ENCODE results near the gene ATP6V0D1.
A peak's percentile ranks its signal among the peaks of the same experiment; 100 is the strongest.
"Not testable (repeated sequence)": the region's sequence is repeated elsewhere in the genome, so short reads cannot be mapped to it uniquely, and the experiment has no call there.

ATP6V0D1 gene

DNA sequence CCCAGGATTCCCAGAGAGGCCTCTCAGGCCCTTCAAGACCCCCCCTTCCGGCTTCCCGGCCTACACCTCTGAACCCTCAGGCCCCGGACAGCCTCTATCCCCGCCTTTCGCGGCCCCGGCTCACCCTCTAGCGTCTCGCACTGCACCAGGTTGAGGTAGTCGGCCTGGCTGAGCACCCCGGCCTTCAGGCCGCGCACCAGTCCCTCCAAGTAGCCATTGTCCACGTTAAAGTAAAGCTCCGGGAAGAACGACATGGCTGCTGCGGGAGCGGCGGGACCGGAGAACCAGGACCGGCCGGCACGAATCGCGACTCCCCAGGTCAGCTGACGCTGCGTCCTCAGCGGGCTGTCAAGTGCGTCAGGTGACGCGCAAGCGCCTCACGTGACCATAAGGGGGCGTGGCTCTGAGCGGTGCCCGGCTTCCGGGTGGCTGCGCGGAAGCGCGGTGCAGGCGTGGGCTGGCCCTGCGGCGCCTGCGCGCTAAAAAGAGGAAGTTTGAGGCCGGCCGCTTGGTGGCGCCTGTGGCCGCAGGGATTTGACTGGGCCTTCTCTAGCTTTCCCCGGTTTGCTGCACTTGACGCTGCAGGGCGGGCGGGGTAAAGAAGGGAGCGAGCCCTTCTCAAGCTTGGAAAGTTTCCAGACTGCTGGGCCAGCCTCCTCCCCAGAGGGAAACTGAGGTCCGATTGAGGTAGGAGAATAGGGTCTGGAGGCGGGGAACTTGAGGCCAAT, at the start of gene ATP6V0D1:
ATP6V0D1 (minus strand) TSS at position 325 of the 728 bp plus-strand sequence; CDS start at position 254, 71 bp downstream.
- DNase-seq: peak; percentile 99

GRCh38 chr16:67530013-67530939, 49.3 kb upstream of the ATP6V0D1 start:
- DNase-seq: no peak

DNA sequence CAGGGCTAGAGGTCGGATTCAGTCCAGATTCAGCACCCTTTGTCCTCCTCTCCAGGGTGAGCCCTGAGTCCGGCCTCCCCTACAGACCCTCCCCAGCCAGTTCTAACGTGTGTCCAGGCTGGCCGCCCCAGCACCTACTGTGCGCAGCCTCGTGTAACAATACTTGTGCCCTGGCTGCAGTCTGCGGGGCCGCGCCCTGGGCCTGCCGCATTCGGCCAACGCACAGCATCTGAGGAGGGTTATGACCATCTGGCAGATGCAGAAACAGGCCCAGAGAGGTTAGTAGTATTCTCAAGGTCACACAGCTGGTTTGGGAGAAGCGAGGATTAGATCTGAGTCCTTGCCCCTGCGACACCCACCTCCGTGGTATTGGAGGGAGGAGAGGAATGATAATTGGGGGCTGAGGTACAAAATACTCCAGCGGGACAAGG, 48.6 kb upstream of the ATP6V0D1 start:
- DNase-seq: no peak

DNA sequence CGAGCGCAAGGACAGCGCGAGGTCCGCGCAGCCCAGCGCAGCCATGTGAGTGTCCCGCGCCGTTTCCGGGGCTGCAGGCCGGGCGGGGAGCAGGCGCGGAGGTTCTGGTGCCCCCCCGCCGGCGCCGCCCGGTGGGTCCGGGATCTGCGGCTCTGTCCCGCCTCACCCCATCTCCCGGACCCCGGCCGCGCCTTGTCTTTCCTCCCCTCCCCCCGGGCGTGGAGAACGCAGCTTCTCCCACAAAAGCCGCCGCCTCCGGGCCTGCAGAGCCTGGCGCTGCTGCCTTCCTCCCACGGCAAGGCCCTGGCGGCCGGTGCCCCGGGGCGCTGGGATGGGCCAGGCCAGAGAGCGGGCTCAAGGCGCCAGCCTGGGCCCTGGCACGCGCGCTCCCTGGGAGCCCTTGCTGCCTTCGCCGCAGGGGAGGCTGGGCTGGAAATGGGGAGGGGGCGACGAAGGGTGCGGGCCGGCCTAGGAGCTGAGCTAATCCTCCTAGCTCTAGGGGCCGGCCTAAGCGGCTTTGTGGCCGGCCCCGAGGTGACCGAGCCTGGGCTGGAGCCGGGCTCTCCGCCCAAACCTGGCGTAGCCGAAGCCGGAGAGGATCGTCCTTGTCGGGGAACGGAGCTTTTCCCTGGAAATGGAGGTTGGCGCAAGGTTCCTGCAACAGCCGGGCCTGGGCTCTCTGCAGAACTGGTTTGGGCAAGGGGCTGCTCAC, 48.1 kb upstream of the ATP6V0D1 start:
- DNase-seq: peak; percentile 37

DNA sequence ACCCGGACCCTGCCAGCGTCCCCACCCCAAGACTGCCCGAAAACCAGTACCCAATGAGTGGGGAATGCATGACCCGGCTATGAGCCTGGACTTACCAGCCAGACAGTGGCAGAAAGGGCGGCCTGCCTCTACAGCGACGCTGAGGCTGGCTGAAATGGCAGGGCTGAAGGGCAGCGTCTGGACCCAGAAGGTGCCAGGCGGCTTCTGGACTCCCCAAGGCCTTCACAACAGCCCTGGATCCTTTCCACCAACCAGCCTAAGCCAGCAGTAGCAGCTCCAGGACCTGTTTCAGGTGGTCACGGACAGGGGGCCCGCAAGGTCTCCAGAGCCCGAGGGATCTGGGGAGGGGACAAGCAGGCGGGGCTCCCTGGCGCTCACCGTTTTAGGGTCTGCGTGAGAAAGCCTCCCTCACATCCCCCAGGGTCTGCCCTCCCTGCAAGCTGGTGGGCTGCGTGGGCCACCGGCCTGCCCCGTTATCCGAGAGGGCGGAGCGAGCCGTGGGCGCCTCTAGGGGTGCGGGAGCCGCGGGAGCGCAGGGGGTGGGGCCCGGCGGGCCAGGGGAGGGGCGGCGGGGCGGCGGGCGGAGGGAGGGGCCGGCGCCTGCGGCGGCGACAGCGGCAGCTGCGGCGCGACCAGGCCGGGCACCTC, 47.4 kb upstream of the ATP6V0D1 start, which contains the start of gene RIPOR1:
RIPOR1 (plus strand) TSS at position 608 of the 648 bp plus-strand sequence. CDS start 9,618 bp downstream, outside the sequence.
- DNase-seq: peak; percentile 59

GRCh38 chr16:67526149-67526791, 45.3 kb upstream of the ATP6V0D1 start:
- no peak for DNase-seq

- no peak for DNase-seq
Observed at GRCh38 chr16:67525176-67525860, 44.4 kb upstream of the ATP6V0D1 start.

DNA sequence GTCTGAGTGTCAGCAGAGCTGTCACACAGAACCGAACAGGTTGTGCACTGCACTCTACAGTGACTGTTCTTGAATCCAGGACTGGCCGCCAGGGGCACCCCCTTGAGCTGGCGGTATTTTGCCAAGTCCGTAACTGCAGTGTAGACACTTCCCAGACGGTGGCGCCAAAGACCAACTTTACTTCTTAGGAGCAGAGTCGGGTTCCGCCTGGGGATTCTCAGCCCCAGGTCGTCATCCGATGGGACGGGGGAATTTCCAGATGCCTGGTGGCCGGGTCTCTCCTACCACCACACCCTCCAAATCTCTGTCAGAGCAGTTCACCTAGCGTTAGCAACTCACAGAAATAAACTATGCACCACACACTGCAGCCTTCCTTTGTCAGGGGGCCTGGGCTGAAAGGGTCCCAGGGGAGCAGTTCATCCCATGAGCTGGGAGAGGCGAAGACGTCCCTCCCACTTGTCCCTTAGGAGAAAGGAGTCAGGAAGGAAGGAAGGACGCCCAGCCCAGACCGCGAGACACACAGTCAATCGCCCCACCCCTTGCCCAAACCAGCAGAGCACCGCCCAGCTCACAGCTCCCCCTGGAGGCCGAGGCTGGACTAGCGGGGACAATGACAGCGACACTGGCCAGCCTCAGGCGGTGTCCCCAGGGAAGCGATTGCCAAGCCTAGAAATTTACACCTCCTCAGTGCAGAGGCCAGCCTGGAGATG, 40.3 kb upstream of the ATP6V0D1 start:
- DNase-seq: peak; percentile 97

GRCh38 chr16:67519242-67519641, 38.3 kb upstream of the ATP6V0D1 start:
- DNase-seq: no peak

GRCh38 chr16:67518676-67519075, 37.7 kb upstream of the ATP6V0D1 start:
- DNase-seq: no peak

DNA sequence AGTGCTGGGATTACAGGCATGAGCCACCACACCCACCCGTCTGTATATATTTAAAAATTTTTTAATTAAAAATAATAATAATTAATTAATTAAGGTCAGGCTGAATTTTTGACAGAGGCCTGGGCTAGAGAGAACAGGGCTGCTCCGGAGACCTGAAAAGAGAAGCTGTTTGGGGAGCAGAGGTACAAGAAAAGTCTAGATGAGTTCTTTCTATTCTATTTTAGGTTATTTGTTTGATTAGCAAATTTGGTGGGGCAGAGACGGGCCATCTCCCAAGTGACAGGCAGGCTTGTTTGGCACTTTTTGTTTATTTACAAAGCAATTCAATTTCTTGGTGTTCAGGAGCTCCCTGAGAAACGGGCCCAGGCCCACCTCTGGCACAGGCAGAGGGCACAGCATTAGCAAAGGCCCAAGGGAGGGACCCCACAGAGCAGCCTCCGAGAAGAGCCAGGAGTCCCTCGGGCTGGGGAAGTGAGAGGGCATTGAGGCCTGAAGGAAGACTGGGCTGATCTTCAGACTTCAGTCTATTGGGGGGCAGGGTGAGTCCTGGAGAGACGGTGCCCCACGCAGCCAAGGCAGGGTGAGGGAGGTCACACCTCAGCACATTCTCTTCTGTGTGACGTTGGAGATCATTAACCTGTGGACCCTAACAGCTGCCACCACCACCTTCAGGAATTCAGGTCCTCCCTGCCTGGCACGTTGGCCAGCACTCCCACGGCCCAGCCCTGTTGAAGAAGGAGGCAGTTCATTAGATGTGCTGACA, 36.9 kb upstream of the ATP6V0D1 start:
- no peak for DNase-seq

- DNase-seq: no peak
Observed at GRCh38 chr16:67517155-67517445, 36.1 kb upstream of the ATP6V0D1 start.

- DNase-seq: no peak
Observed at GRCh38 chr16:67516296-67517154, 35.6 kb upstream of the ATP6V0D1 start.

DNA sequence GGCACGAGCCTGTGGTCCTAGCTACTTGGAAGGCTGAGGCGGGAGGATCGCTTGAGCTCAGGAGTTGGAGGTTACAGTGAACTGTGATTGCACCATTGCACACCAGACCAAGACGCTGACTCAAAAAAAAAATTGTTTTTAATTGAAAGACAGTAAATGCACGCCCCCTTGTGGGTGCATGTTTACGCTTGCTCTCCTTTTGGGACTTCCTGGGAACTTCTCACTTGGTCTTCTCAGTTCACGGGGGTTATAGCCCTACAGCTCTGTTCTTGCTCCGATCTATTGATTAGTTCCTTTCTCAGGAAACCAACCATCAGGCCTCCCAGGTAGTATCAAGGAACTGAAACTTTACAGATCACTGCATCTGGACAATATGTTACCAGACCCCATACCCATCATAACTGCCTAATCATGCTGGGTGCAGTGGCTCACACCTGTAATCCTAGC, 33.4 kb upstream of the ATP6V0D1 start:
- DNase-seq: peak; percentile 80

DNA sequence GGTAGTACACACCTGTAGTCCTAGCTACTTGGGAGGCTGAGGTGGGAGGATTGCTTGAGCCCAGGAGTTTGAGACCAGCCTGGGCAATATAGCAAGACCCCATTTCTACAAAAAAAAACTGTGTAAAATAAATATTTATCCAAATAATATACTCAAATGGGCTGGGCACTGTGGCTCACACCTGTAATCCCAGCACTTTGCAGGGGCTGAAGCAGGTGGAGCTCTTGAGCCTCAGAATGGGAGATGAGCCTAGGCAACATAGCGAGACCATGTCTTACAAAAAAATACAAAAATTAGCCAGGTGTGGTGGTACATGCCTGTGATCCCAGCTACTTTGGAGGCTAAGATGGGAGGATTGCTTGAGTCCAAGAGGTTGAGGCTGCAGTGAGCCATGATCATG, 32.9 kb upstream of the ATP6V0D1 start:
- not testable (repeated sequence) for DNase-seq

GRCh38 chr16:67509016-67509415, 28.1 kb upstream of the ATP6V0D1 start:
- peak; percentile 27 for DNase-seq

GRCh38 chr16:67506468-67506867, 25.5 kb upstream of the ATP6V0D1 start:
- DNase-seq: no peak

DNA sequence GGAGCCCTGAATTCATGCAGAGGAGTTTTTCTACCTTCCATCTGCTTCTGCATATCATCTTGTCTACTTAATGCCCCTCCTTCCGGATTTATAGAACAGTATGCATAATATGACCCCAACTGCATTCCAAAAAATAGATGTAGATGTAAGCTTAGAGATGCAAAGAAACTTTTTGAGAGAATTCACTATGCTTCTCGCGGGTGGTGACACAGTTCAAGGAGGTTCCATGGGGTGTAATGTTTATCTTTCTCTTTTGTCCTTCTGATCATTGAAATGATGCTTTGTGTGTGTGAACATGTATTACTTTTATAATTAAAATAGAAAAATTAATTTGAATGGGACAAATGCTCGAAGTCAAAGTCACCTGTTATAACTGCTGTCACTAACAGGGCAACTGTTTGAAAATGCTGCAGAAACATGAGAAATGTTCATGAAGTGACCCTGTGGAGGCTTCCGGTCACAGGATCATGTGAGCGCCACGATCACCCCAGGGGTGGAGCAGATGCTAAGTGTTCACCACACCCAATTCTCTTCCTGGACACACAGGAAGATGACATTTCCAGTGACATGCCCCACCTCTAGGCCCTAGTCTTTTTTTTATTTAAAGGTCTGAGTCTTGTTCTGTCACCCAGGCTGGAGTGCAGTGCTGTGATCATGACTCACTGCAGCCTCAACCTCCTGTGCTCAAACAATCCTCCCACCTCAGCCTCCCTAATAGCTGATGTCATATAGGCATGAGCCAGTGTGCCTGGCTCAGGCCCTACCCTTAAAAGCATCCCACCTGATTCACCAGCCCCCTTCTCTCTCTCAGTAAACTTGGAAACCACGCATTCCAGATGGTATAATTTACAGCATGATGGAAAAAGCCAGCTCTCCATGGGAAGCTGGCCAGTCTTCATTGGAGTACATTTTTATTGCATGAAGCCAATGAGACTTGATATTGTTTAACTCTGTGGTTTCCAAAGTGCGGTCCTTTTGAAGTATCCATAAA, 23.4 kb upstream of the ATP6V0D1 start:
- no peak for DNase-seq
